HEK293 (cell line): ENCODE data around the gene SPECC1L.
A peak's percentile ranks its signal among the peaks of the same experiment; 100 is the strongest.

Experiments
- CTCF ChIA-PET: fragments of 350-600 bp; formaldehyde crosslinking; extraction: SDS; loops from one replicate; lab custom pipeline; 2021; ENCODE audit warnings: antibody characterized with exemption; lab: Yijun Ruan, JAX
- POLR2A ChIA-PET: fragments of 300-600 bp; formaldehyde crosslinking; extraction: SDS; loops from one replicate; lab custom pipeline; 2020; ENCODE audit warnings: antibody characterized with exemption, inconsistent platforms; lab: Yijun Ruan, JAX
- H3K27ac ChIP-seq: fragments of 200-500 bp; sonication (Bioruptor generic); 2 replicates; pipeline ENCODE4 v1.5.1; 2014; ENCODE audit warnings: low read depth, low read length, control low read depth, inconsistent platforms; ENCODE audit errors: extremely low read depth
- H3K36me3 ChIP-seq, 2 experiments: fragments of 200-500 bp in 1 of 2; sonication (Bioruptor generic) in 1 of 2; 1 replicate in 1 of 2; 2 replicates in 1 of 2; pipeline ENCODE4 v1.5.1; 2014 to 2017; ENCODE audit warnings: inconsistent platforms in 2 of 2, low read length in 2 of 2; ENCODE audit not compliant: control insufficient read depth in 2 of 2, insufficient read depth in 1 of 2
- H3K4me1 ChIP-seq: fragments of 200-500 bp; sonication (Bioruptor generic); 2 replicates; pipeline ENCODE4 v1.5.1; 2014; ENCODE audit warnings: mild to moderate bottlenecking, low read length, inconsistent platforms; ENCODE audit not compliant: control insufficient read depth, insufficient read depth
- H3K4me3 ChIP-seq: 2 replicates; pipeline ENCODE4 v1.5.1; 2011; ENCODE audit warnings: low read depth, mild to moderate bottlenecking, control low read depth, low read length, moderate library complexity
- H3K9me3 ChIP-seq: fragments of 200-500 bp; sonication (Bioruptor generic); 2 replicates; pipeline ENCODE4 v1.5.1; 2014; ENCODE audit warnings: low read depth, low read length, inconsistent platforms; ENCODE audit not compliant: control insufficient read depth, insufficient read depth
- KLF1 ChIP-seq: fragments of 450-650 bp; formaldehyde crosslinking; IDR thresholded peaks from 2 replicates; pipeline ENCODE4 v1.5.1; 2016; ENCODE audit warnings: missing biosample characterization, missing genetic modification characterization
- MZF1 ChIP-seq: fragments of 450-650 bp; formaldehyde crosslinking; IDR thresholded peaks from 2 replicates; pipeline ENCODE4 v1.5.1; 2017; ENCODE audit warnings: missing biosample characterization, missing genetic modification characterization, borderline replicate concordance
- OSR2 ChIP-seq: fragments of 450-650 bp; formaldehyde crosslinking; IDR thresholded peaks from 2 replicates; pipeline ENCODE4 v1.5.1; 2016; ENCODE audit warnings: missing biosample characterization, missing genetic modification characterization
- ZNF10 ChIP-seq: fragments of 450-650 bp; formaldehyde crosslinking; IDR thresholded peaks from 2 replicates; pipeline ENCODE4 v1.5.1; 2017; ENCODE audit warnings: missing biosample characterization, missing genetic modification characterization
- ZNF114 ChIP-seq: fragments of 450-650 bp; formaldehyde crosslinking; IDR thresholded peaks from 2 replicates; pipeline ENCODE4 v1.5.0; 2017; ENCODE audit warnings: missing biosample characterization, missing genetic modification characterization
- ZNF248 ChIP-seq: fragments of 450-650 bp; formaldehyde crosslinking; IDR thresholded peaks from 2 replicates; pipeline ENCODE4 v1.5.1; 2017; ENCODE audit warnings: missing biosample characterization, missing genetic modification characterization
- ZNF416 ChIP-seq: fragments of 450-650 bp; formaldehyde crosslinking; IDR thresholded peaks from 2 replicates; pipeline ENCODE4 v1.5.1; 2016; ENCODE audit warnings: missing biosample characterization, missing genetic modification characterization
- ZNF600 ChIP-seq: fragments of 450-650 bp; formaldehyde crosslinking; IDR thresholded peaks from 2 replicates; pipeline ENCODE4 v1.5.1; 2016; ENCODE audit warnings: missing biosample characterization, missing genetic modification characterization
- ZNF629 ChIP-seq: fragments of 450-650 bp; formaldehyde crosslinking; IDR thresholded peaks from 2 replicates; pipeline ENCODE4 v1.5.1; 2017; ENCODE audit warnings: missing biosample characterization, missing genetic modification characterization
- ZNF660 ChIP-seq: fragments of 450-650 bp; IDR thresholded peaks from 2 replicates; pipeline ENCODE4 v1.5.1; 2018; ENCODE audit warnings: missing biosample characterization, mild to moderate bottlenecking, missing genetic modification characterization
- ZNF76 ChIP-seq: fragments of 450-650 bp; formaldehyde crosslinking; IDR thresholded peaks from 2 replicates; pipeline ENCODE4; 2016; ENCODE audit warnings: low read depth, missing biosample characterization, missing genetic modification characterization, borderline replicate concordance
- ZNF792 ChIP-seq: fragments of 450-650 bp; formaldehyde crosslinking; IDR thresholded peaks from 2 replicates; pipeline ENCODE4 v1.5.1; 2016; ENCODE audit warnings: missing biosample characterization, missing genetic modification characterization
- TF ChIP-seq, protein P1 (sequence below): fragments of 450-650 bp; formaldehyde crosslinking; IDR thresholded peaks from 2 replicates; pipeline ENCODE4 v1.5.1; 2017; ENCODE audit warnings: missing biosample characterization, missing genetic modification characterization
- TF ChIP-seq, protein P2 (sequence below): fragments of 450-650 bp; formaldehyde crosslinking; IDR thresholded peaks from 2 replicates; pipeline ENCODE4 v1.5.1; 2016; ENCODE audit warnings: missing biosample characterization, missing genetic modification characterization

The SPECC1L gene

DNA sequence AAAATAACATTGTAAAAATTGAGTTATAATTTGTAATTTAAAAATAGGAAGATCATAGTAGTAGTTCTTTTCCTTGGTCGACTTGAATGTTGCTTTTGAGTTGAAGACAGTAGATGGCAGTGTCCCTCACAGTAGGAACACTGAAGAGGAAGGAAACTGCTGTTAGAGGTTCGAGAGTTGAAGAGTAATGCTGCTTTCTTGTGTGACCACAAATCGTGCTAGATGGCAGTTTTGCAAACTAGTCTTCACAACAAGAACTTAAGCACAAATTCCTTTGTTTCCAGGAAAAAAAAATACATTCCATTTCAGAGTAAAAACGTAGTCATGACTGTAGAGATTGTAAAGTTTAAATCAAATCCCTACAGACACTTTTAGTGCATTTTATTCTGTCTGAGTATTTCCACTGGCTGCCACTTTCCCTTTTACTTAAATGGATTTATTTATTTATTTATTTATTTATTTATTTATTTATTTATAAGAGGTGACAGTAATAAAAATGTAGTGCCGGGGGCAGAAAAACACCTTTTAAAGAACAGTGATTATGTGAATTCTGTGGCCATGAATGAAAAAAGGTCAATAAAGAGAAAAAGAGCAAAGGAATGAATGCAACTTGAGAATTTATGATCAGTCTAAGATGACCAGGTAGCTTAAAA is 54.6 kb downstream of the SPECC1L start (continued):
- TF ChIP-seq OSR2 (tag by site-specific recombination) (no peak), ZNF660 (tag by site-specific recombination) (peak; percentile 46; the same call in 1 of the 2 replicates), ZNF248 (tag by site-specific recombination) (no peak), ZNF114 (tag by site-specific recombination) (no peak)
- TF ChIP-seq, all 188 proteins: peak for 45

DNA sequence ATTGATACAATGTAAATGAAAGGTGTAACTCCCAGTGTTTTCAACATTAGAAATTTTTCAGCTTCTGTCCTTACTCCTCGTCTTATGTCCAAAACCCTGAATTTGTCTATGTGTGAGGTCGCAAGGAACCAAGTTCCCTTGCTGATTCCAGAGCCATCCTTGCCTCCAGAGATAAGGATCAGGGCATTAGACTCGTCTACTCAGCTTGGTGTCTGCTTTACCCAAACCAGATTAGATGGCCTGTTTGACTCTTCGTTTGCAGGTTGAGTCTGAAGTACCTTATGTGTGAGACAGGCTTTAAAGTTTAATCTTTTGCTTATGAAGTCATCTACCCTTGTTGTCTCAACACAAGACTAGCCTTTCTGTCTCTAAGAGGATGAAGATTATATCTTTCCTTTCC is 55.6 kb downstream of the SPECC1L start:
- Histone ChIP-seq H3K27ac (no peak overlapping the region), H3K9me3 (no peaks in the 10 kb centered on the region), H3K4me1 (peaks cover 3% of the 10 kb centered on the region; the same call in 1 of the 2 replicates), H3K4me3 (no peak overlapping the region), H3K36me3 (peaks cover 41 to 82% of the 10 kb centered on the region in 2 experiments)
- POLR2A ChIA-PET: no interaction called here
- TF ChIP-seq, protein P1, sequence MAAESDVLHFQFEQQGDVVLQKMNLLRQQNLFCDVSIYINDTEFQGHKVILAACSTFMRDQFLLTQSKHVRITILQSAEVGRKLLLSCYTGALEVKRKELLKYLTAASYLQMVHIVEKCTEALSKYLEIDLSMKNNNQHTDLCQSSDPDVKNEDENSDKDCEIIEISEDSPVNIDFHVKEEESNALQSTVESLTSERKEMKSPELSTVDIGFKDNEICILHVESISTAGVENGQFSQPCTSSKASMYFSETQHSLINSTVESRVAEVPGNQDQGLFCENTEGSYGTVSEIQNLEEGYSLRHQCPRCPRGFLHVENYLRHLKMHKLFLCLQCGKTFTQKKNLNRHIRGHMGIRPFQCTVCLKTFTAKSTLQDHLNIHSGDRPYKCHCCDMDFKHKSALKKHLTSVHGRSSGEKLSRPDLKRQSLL (tag by site-specific recombination): no peak
- TF ChIP-seq ZNF629: no peak
- CTCF ChIA-PET: interaction anchor here (0.7 to 1.3 kb wide), 2 partner anchors 74 to 196 kb away, joined by 3 to 4 read pairs; no protein-coding TSS in a partner anchor

DNA sequence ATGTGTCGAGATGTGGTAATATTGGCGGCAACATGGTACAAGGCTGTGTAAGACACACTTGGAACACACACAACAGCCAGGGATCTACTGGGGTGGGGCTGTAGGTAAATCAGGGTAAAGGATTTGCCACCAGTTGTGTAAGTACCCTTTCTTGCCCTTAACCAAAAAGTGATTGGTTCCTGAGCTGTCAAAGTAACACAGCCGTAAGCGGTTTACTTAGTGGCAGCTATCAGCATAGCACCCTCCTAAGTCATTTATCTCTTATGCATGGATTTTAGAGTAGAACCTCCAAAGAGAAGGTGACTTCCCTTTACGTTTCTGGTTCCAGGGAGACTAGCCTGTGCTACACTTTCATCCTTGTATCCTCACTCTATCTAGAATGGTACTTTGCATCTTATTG is 57.2 kb downstream of the SPECC1L start:
- Histone ChIP-seq H3K4me3 (no peak overlapping the region), H3K36me3 (peaks cover 40 to 78% of the 10 kb centered on the region in 2 experiments), H3K9me3 (no peaks in the 10 kb centered on the region), H3K4me1 (peaks cover 3% of the 10 kb centered on the region; the same call in 1 of the 2 replicates), H3K27ac (no peak overlapping the region)
- ChIA-PET POLR2A (interaction anchor here (0.5 kb wide), 1 partner anchor 104 kb away, joined by 8 read pairs; no protein-coding TSS in a partner anchor), CTCF (interaction anchor here (0.6 to 1.4 kb wide), 5 partner anchors 49 to 198 kb away, joined by 3 to 8 read pairs (median 4); no protein-coding TSS in a partner anchor)
- TF ChIP-seq ZNF416 (tag by site-specific recombination): no peak
- TF ChIP-seq KLF1: no peak

DNA sequence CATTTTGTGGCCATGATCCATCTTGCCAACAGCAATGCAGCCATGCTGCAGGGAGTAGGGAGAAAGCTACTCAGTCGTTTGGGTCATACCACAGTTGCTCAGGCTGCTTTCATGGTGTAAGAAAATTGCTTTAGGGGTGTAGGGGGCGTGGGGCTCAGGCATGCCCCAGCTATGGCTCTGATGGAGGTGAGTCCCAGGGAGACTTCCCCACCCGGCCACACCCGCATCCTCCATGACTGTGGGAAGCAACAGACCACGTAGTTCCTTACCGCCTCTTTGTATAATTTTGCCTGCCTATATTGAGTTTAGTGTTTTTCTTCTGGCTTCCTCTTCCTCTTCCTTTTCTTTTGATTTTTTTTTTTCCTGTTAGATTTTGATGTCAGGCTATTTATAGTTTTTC is 58.8 kb downstream of the SPECC1L start:
- H3K4me3 ChIP-seq: no peak overlapping the region
- peaks cover 3% of the 10 kb centered on the region; the same call in 1 of the 2 replicates for H3K4me1 ChIP-seq
- peaks cover 41 to 74% of the 10 kb centered on the region in 2 experiments for H3K36me3 ChIP-seq
- no peak overlapping the region for H3K27ac ChIP-seq
- ChIA-PET POLR2A (no interaction called here), CTCF (interaction anchor here (0.6 kb wide), 1 partner anchor 96 kb away, joined by 4 read pairs; no protein-coding TSS in a partner anchor)
- TF ChIP-seq ZNF600 (tag by site-specific recombination): no peak
- peak; percentile 68 for TF ChIP-seq KLF1
- TF ChIP-seq ZNF10 (tag by site-specific recombination): no peak
- TF ChIP-seq ZNF792 (tag by site-specific recombination): no peak
- H3K9me3 ChIP-seq: no peaks in the 10 kb centered on the region

DNA sequence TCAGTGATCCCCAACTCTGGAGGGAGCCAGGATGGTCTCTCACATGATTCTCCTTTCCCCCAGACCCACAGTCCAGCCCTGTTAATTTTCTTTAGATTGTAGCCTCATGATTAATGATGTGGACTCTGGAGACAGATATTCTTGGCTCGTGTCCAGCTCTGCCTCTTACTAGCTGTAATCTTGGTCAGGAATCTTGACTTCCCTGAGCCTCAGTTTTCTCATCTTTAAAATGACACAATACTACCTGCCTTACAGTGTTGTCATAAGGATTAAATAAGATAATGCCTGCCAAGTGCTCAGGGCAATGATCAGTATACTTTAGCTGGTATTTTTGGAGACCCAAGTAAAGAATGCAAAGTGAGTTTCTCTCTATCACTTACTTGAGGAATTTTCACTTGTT is 60.0 kb downstream of the SPECC1L start:
- H3K9me3 ChIP-seq: no peaks in the 10 kb centered on the region
- peaks cover 46 to 80% of the 10 kb centered on the region in 2 experiments for H3K36me3 ChIP-seq
- CTCF ChIA-PET: interaction anchor here (0.6 kb wide), 1 partner anchor 45 kb away, joined by 3 read pairs; no protein-coding TSS in a partner anchor
- no peak overlapping the region for H3K27ac ChIP-seq
- H3K4me1 ChIP-seq: no peaks in the 10 kb centered on the region
- POLR2A ChIA-PET: interaction anchor here (0.6 kb wide), 1 partner anchor 174 kb away, joined by 3 read pairs; no protein-coding TSS in a partner anchor
- no peak overlapping the region for H3K4me3 ChIP-seq
- TF ChIP-seq, protein P2, sequence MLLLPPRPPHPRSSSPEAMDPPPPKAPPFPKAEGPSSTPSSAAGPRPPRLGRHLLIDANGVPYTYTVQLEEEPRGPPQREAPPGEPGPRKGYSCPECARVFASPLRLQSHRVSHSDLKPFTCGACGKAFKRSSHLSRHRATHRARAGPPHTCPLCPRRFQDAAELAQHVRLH (tag by site-specific recombination): 0 out of 2 replicates have a peak, but pooled peaks have one; percentile 25
- 0 out of 2 replicates have a peak, but pooled peaks have one; percentile 29 for TF ChIP-seq MZF1 (tag by site-specific recombination)
- TF ChIP-seq ZNF76 (tag by site-specific recombination): no peak
